ENCODE measurements around the gene SLC17A2. TPM values are rescaled to one million over a fixed set of nuclear protein-coding genes. Genes with fewer than 3 reads are reported as not detected.

Gene SLC17A2
- total and polyA plus RNA-seq, 8 donors: 0.05 to 0.21 (median 0.20) TPM; not detected in 5

GRCh38 chr6:25921525-25922203 is 8.8 kb downstream of the SLC17A2 start:
- no peak for ATAC-seq
- DNase-seq: no peak
- FAIRE-seq: peak; percentile 81

GRCh38 chr6:25919657-25920056 is 10.8 kb downstream of the SLC17A2 start:
- TF ChIP-seq CTCF (IDR thresholded peaks at IDR 0.05): no peak
- H3K4me1 ChIP-seq: no peaks in the 10 kb centered on the region
- H3K27me3 ChIP-seq: no peaks in the 10 kb centered on the region
- H3K27ac ChIP-seq: no peak overlapping the region
- intact Hi-C loops (cut with DNase I): no loop called here
- no peaks in the 10 kb centered on the region for H3K36me3 ChIP-seq
- no peak overlapping the region for H3K4me3 ChIP-seq
- 88% methylated on average over 5 of the region's 5 CpGs for WGBS, 2 donors
- no peak for DNase-seq
- FAIRE-seq: no peak
- no peak for ATAC-seq
- no peaks in the 10 kb centered on the region for H3K9me3 ChIP-seq

More at GRCh38 chr6:25921525-25922203, 8.8 kb downstream of the SLC17A2 start:
- H3K36me3 ChIP-seq: no peaks in the 10 kb centered on the region
- H3K27ac ChIP-seq: no peak overlapping the region
- H3K4me1 ChIP-seq: no peaks in the 10 kb centered on the region
- H3K4me3 ChIP-seq: no peak overlapping the region
- H3K27me3 ChIP-seq: no peaks in the 10 kb centered on the region
- no peak for TF ChIP-seq CTCF (IDR thresholded peaks at IDR 0.05)
- intact Hi-C loops (cut with DNase I): no loop called here
- H3K9me3 ChIP-seq: no peaks in the 10 kb centered on the region

- ATAC-seq: no peak
- DNase-seq: no peak
- no peak for FAIRE-seq
- H3K4me3 ChIP-seq: no peak overlapping the region
- H3K27ac ChIP-seq: no peak overlapping the region
- TF ChIP-seq CTCF (IDR thresholded peaks at IDR 0.05): no peak
- H3K9me3 ChIP-seq: no peaks in the 10 kb centered on the region
- H3K27me3 ChIP-seq: no peaks in the 10 kb centered on the region
- no peaks in the 10 kb centered on the region for H3K4me1 ChIP-seq
- 73 to 76% methylated on average over 5 of the region's 5 CpGs for WGBS, 2 donors
- intact Hi-C loops (cut with DNase I): no loop called here
- H3K36me3 ChIP-seq: no peaks in the 10 kb centered on the region
Measured at GRCh38 chr6:25918083-25918683, 12.3 kb downstream of the SLC17A2 start.

- no peaks in the 10 kb centered on the region for H3K36me3 ChIP-seq
- no peak for DNase-seq
- H3K9me3 ChIP-seq: no peaks in the 10 kb centered on the region
- no peaks in the 10 kb centered on the region for H3K27me3 ChIP-seq
- H3K27ac ChIP-seq: no peak overlapping the region
- intact Hi-C loops (cut with DNase I): no loop called here
- H3K4me3 ChIP-seq: no peak overlapping the region
- no peak for TF ChIP-seq CTCF (IDR thresholded peaks at IDR 0.05)
- no peaks in the 10 kb centered on the region for H3K4me1 ChIP-seq
- no peak for FAIRE-seq
- WGBS, 2 donors: 73 to 76% methylated on average over 7 of the region's 7 CpGs
- no peak for ATAC-seq
Measured at GRCh38 chr6:25916789-25917490, 13.6 kb downstream of the SLC17A2 start.

GRCh38 chr6:25916330-25916729 is 14.2 kb downstream of the SLC17A2 start:
- intact Hi-C loops (cut with DNase I): no loop called here
- no peaks in the 10 kb centered on the region for H3K36me3 ChIP-seq
- no peak for DNase-seq
- H3K27me3 ChIP-seq: no peaks in the 10 kb centered on the region
- no peak for ATAC-seq
- no peak overlapping the region for H3K4me3 ChIP-seq
- H3K4me1 ChIP-seq: no peaks in the 10 kb centered on the region
- no peaks in the 10 kb centered on the region for H3K9me3 ChIP-seq
- TF ChIP-seq CTCF (IDR thresholded peaks at IDR 0.05): no peak
- WGBS, 2 donors: 81 to 85% methylated on average over 3 of the region's 3 CpGs
- FAIRE-seq: no peak
- no peak overlapping the region for H3K27ac ChIP-seq

Measured in pancreas (tissue), 10 donors.